AG04449 (cell line): ENCODE data around the gene IRF8.

Source experiments
- CTCF ChIA-PET: fragments of 350-600 bp; formaldehyde crosslinking; extraction: SDS; loops from one replicate; lab custom pipeline; 2021; ENCODE audit warnings: antibody characterized with exemption; lab: Yijun Ruan, JAX
- POLR2A ChIA-PET: fragments of 400-600, 350-600 bp; formaldehyde crosslinking; extraction: SDS; loops from one replicate; lab custom pipeline; 2020; ENCODE audit warnings: antibody characterized with exemption, inconsistent platforms; lab: Yijun Ruan, JAX
- DNase-seq: peaks from one replicate; pipeline ENCODE4 v3.0.0-alpha.2; 2010; ENCODE audit warnings: low read depth, low spot score
- H3K4me3 ChIP-seq: 2 replicates; pipeline ENCODE4 v1.5.1; 2011; ENCODE audit warnings: low read depth, mild to moderate bottlenecking, control low read depth, low read length
- TF ChIP-seq, protein P1 (sequence below): IDR thresholded peaks from one replicate; pipeline ENCODE4 v1.5.1; 2011; ENCODE audit warnings: mild to moderate bottlenecking, moderate library complexity, low read length, control low read depth, inconsistent platforms; ENCODE audit not compliant: insufficient read depth; ENCODE audit errors: missing control alignments

IRF8 gene

DNA sequence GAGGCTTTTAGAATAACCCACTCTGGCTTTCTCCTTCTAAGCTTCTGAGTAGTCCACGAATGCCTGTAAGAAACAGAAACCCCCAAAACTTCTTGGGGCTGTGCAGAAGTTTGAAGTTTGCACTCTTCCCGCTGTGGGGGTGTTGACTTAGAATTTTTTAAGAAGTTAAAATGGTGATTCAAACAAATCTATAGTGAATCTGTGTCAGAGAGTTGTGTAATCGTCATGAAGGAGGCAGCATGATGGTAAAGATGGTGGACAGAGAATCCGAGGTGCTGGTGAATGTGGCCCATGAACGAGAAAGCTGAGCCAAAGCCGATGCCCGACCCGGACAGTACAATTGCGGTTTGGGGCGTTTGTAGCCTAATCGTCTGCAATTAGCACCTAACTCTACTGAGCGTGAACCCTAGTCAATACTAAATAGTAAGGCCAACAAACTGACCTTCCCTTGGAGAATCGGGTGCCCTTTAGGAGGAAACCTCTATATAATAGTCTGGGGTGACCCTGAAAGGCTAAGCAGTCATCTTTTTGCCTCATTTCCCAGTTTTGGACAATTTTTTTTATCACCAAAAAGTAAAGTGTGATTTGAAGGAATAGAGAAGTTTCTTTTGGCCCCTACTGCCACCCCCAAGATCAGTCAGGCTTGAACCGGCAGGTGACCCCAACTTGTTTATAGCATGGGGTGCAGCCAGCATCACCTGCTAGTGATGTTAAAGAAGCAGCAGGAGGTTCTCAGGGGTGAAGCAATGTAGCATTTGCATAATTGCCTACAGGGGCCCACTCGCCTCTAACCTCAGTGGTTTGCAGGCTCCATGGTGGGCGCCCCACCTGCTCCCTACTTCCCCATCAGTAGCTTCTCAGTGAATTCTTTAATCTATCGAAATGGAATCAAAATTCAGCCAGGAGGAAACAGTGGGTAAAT lies 11.2 kb downstream of the IRF8 start:
- TF ChIP-seq, protein P1, sequence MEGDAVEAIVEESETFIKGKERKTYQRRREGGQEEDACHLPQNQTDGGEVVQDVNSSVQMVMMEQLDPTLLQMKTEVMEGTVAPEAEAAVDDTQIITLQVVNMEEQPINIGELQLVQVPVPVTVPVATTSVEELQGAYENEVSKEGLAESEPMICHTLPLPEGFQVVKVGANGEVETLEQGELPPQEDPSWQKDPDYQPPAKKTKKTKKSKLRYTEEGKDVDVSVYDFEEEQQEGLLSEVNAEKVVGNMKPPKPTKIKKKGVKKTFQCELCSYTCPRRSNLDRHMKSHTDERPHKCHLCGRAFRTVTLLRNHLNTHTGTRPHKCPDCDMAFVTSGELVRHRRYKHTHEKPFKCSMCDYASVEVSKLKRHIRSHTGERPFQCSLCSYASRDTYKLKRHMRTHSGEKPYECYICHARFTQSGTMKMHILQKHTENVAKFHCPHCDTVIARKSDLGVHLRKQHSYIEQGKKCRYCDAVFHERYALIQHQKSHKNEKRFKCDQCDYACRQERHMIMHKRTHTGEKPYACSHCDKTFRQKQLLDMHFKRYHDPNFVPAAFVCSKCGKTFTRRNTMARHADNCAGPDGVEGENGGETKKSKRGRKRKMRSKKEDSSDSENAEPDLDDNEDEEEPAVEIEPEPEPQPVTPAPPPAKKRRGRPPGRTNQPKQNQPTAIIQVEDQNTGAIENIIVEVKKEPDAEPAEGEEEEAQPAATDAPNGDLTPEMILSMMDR = no peak
- no peak overlapping the region for H3K4me3 ChIP-seq
- ChIA-PET POLR2A (no interaction called here), CTCF (interaction anchor here (1.9 kb wide), 1 partner anchor 91 kb away, joined by 6 read pairs; no protein-coding TSS in a partner anchor)
- DNase-seq = no peak

DNA sequence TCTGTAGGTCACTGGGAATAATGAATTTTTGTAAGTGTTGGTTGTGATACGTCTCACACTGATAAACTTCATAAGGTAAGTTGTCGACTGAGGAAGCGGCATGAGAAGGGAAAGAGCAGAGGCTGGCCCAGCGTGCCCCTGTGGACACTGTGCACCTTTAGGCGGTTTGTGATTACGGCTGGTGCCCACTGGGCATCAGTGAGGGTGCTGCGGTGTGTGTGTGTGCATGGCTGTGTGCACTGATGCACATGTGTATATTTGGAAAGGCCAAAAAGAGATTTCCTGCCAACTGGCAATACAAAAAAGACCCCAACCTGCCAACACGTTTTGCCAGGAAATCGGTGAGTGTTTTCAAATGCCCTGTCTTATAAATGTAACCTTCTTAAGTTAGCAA lies 11.9 kb downstream of the IRF8 start:
- POLR2A ChIA-PET = no interaction called here
- DNase-seq = no peak
- no peak overlapping the region for H3K4me3 ChIP-seq
- TF ChIP-seq, protein P1 = no peak
- CTCF ChIA-PET = no interaction called here

DNA sequence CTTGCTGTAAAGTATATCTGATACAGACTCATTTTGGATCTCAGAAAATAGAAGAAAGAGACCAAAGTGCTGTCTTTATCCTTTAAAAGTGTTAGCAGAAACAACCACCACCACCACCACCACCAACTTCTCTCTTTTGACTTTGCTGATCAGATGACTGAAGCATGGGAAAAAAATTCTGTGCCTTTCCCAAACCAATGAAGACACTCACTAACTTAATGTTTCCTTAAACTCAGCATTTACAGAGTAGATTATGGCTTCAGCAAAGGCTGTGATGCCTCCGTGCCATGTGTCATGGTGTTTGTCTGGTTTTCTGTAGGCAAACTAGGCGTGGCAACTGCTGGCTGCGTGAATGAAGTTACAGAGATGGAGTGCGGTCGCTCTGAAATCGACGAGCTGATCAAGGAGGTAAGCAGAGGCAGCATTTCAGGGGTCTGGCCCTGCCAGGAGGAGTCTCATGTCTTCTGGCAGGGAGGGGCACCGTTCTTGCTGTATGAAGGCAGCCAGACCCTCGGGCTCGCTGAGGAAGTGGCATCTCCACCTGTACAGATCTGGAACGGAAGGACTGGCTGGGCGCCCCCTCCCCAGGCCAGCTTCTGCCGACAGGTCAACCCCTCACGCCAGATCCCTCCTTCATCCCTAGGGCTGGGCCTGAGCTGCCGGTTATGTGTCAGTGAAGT lies 12.4 kb downstream of the IRF8 start:
- CTCF ChIA-PET = interaction anchor here (2.0 kb wide), 1 partner anchor 90 kb away, joined by 8 read pairs; no protein-coding TSS in a partner anchor
- no peak for DNase-seq
- no peak overlapping the region for H3K4me3 ChIP-seq
- POLR2A ChIA-PET = no interaction called here
- TF ChIP-seq, protein P1 = no peak

DNA sequence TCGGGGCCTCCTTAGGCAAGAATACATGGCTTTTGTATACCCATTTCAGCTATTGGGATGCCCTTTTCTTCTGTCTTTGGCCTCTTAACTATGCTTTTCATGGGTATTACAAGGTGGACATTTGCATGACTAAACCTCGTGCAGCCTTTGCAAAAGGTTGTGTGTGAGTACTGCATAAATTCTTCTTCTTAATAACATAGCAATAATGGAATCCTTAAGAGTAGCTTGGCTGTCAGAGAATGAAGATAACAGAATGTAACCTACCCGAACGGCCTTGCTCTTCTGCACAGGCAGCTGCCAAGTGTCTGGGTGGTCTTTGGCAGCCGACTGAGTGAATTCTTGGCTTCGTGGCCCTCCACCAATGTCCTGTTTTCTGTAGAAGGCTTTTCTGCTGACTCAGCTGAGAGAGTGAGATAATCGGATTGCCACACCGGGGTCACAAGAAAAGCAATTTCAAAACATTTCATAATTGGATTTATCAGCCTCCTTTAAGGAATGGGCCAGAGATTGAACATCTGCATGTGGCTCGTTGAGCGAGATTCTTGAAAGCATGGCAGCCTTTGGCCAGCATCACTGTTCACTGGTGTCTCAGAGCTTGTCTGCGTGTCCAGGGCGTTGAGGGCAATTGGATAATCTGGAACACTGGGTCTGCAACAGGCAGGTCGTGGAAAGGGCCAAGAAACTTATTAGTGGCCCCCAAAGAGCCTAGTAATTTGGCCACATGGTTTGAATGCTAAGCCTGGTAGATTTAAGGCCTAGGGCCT lies 13.4 kb downstream of the IRF8 start:
- CTCF ChIA-PET = interaction anchor here (2.0 kb wide), 1 partner anchor 91 kb away, joined by 8 read pairs; no protein-coding TSS in a partner anchor
- no peak overlapping the region for H3K4me3 ChIP-seq
- POLR2A ChIA-PET = no interaction called here
- TF ChIP-seq, protein P1 = no peak
- DNase-seq = no peak

DNA sequence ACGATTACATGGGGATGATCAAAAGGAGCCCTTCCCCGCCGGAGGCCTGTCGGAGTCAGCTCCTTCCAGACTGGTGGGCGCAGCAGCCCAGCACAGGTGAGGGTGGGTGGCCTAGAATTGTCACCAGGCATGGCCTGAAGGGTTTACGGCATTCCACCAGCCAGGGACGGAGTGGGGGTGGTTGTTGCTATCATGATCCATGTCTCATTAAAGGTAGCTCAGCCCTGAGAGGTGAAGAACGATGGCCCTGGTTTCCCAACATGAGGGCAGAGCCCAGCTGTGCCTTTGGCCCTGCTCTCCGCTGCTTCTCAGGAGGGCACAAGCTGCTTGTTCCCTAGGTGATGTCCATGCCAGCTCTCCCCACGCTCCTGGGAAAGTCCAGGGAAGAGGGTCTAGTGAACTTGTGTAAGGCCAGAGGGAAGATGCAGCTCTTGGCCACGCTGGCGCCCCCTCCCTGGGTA lies 14.2 kb downstream of the IRF8 start:
- TF ChIP-seq, protein P1 = no peak
- ChIA-PET CTCF (interaction anchor here (2.0 kb wide), 1 partner anchor 92 kb away, joined by 8 read pairs; no protein-coding TSS in a partner anchor), POLR2A (no interaction called here)
- no peak overlapping the region for H3K4me3 ChIP-seq
- DNase-seq = no peak
